Gastroesophageal sphincter (tissue), 4 donors: Measurements from ENCODE around the gene TFDP2. TPM values are rescaled to one million over a fixed set of nuclear protein-coding genes. Genes with fewer than 3 reads are reported as not detected.

ENCODE experiments used
- ATAC-seq: fragments of 150-250 bp; one replicate; pipeline ENCODE4 v1.9.1; 2016; ENCODE audit warnings: mild to moderate bottlenecking, moderate library complexity
- H3K27ac ChIP-seq, 4 donors: fragments of 200-600 bp; sonication (generic) in 3 of 4; 1 replicate in 3 of 4; 2 replicates in 1 of 4; pipeline ENCODE4 v1.5.1; 2016 to 2019
- H3K27me3 ChIP-seq: fragments of 200-600 bp; sonication (generic); one replicate; pipeline ENCODE4 v1.5.1; 2019
- H3K36me3 ChIP-seq, 2 donors: fragments of 200-600 bp; sonication (generic); one replicate each; pipeline ENCODE4 v1.5.1; 2019; ENCODE audit warnings: control low read depth in 1 of 2
- H3K4me1 ChIP-seq, 3 donors: fragments of 200-600 bp; sonication (generic); 1 replicate in 2 of 3; 2 replicates in 1 of 3; pipeline ENCODE4 v1.5.1; 2016 to 2019; ENCODE audit warnings: control low read depth in 2 of 3
- H3K4me3 ChIP-seq, 2 donors: fragments of 200-600 bp; sonication (generic); one replicate each; pipeline ENCODE4 v1.5.1; 2019; ENCODE audit warnings: mild to moderate bottlenecking in 1 of 2, moderate library complexity in 1 of 2
- H3K9me3 ChIP-seq, 3 donors: fragments of 200-600 bp; sonication (generic); one replicate each; pipeline ENCODE4 v1.5.1; 2017 to 2019; ENCODE audit warnings: control low read depth in 2 of 3
- POLR2AphosphoS5 ChIP-seq: sonication (generic); formaldehyde crosslinking; IDR thresholded peaks from one replicate; pipeline ENCODE4 v1.6.1; 2017; ENCODE audit warnings: antibody characterized with exemption
- WGBS, 2 donors: methylation state at CpG; one replicate each; pipeline ENCODE4 v1.1.5; 2018; ENCODE audit warnings: low coverage in 1 of 2; 5-methylcytosine and 5-hydroxymethylcytosine counted together
- small RNA-seq, 4 donors: library from RNA; depleted of rRNA; stranded (forward); fragments of <200 nt; gene quantifications; one replicate each; pipeline ENCODE3, GENCODE V24; 2016
- total RNA-seq, 4 donors: library from RNA; depleted of rRNA; stranded (reverse); fragments of >200 nt; gene quantifications; one replicate each; pipeline ENCODE4 v1.1.0, GENCODE V29; 2016
- TF ChIP-seq, protein P1 (sequence below), 4 experiments: fragments of 200-600 bp in 2 of 4; fragments of 450-650 bp in 2 of 4; sonication (generic) in 1 of 4; IDR thresholded peaks; one replicate each; pipeline ENCODE4 v1.5.1; 2017 to 2019; ENCODE audit warnings: antibody characterized with exemption in 4 of 4, mild to moderate bottlenecking in 2 of 4, moderate library complexity in 2 of 4

The TFDP2 gene
- total RNA-seq, 4 donors from 2014 or later = 56.2 to 267 (median 108) TPM

DNA sequence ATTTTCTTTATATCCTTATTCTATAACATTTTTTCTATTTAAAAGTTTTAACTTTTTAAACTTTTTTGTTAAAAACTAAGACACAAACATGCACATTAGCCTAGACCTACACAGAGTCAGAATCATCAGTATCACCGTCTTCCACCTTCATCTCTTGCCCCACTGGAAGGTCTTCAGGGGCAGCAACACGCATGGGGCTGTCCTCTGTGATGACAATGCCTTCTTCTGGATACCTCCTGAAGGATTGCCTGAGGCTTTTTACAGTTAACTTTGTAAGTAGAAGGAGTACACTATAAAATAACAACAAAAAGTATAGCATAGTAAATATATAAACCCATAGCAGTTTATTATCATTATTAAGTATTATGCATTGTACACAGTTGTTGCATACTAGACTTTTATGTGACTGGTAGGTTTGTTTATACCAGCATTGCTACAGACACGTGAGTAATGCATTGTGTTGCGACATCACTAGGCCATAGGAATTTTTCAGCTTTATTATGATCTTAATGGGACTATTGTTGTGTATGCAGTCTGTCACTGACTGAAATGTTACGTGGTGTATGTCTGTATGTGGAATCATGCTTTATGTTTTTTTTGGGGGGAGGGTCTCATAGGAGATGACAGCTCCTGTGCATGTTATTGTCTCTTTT, 254.7 kb downstream of the TFDP2 start:
- H3K9me3 ChIP-seq = peaks cover 0 to under 1% (median 0%) of the 10 kb centered on the region in 3 donors
- no peaks in the 10 kb centered on the region for H3K27me3 ChIP-seq
- TF ChIP-seq, protein P1, sequence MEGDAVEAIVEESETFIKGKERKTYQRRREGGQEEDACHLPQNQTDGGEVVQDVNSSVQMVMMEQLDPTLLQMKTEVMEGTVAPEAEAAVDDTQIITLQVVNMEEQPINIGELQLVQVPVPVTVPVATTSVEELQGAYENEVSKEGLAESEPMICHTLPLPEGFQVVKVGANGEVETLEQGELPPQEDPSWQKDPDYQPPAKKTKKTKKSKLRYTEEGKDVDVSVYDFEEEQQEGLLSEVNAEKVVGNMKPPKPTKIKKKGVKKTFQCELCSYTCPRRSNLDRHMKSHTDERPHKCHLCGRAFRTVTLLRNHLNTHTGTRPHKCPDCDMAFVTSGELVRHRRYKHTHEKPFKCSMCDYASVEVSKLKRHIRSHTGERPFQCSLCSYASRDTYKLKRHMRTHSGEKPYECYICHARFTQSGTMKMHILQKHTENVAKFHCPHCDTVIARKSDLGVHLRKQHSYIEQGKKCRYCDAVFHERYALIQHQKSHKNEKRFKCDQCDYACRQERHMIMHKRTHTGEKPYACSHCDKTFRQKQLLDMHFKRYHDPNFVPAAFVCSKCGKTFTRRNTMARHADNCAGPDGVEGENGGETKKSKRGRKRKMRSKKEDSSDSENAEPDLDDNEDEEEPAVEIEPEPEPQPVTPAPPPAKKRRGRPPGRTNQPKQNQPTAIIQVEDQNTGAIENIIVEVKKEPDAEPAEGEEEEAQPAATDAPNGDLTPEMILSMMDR (IDR thresholded peaks at IDR 0.05) = no peak
- peak; percentile 14 for TF ChIP-seq POLR2AphosphoS5
- H3K4me3 ChIP-seq = no peak overlapping the region
- ATAC-seq = peak; percentile 50
- 58 to 82% methylated on average over 4 to 5 of the region's 5 CpGs for WGBS, 2 donors
- H3K4me1 ChIP-seq = no peaks in the 10 kb centered on the region
- H3K27ac ChIP-seq = no peak overlapping the region
- no peaks in the 10 kb centered on the region for H3K36me3 ChIP-seq

Small RNA genes within 50 kb of the gene (small RNA-seq; reads per million reads assigned to genes)
- gene RNU6-425P (0 reads per million in 4 donors), gene RNU6-509P (0 reads per million in 4 donors)

Other genes starting within 250 kb of the TFDP2 start
- gene GK5, start 76.0 kb upstream of the TFDP2 start, total RNA-seq = 10 to 100 TPM; 19.0 to 35.8 (median 21.2) TPM